Measurements from ENCODE around the gene ZNF331.

ZNF331 gene

GRCh38 chr19:53521373-53522202 lies 16.4 kb upstream of the ZNF331 start:
- DNase-seq = no peak

GRCh38 chr19:53525922-53526321 lies 12.0 kb upstream of the ZNF331 start:
- no peak for DNase-seq

- no peak for DNase-seq
Measured at GRCh38 chr19:53530622-53531021, 7.3 kb upstream of the ZNF331 start.

GRCh38 chr19:53531457-53531856 lies 6.5 kb upstream of the ZNF331 start:
- DNase-seq = no peak

GRCh38 chr19:53532362-53532761 lies 5.6 kb upstream of the ZNF331 start:
- DNase-seq = no peak

- DNase-seq = no peak
Measured at GRCh38 chr19:53536225-53536548, 1.8 kb upstream of the ZNF331 start.

GRCh38 chr19:53537121-53537520 lies 824 bp upstream of the ZNF331 start:
- no peak for DNase-seq

GRCh38 chr19:53538378-53539109 lies 599 bp downstream of the ZNF331 start:
- DNase-seq = no peak

- no peak for DNase-seq
Measured at GRCh38 chr19:53540091-53540490, 2.1 kb downstream of the ZNF331 start.

- DNase-seq = no peak
Measured at GRCh38 chr19:53541971-53542370, 4.0 kb downstream of the ZNF331 start.

- DNase-seq = no peak
Measured at GRCh38 chr19:53545271-53546065, 7.5 kb downstream of the ZNF331 start.

- DNase-seq = no peak
Measured at GRCh38 chr19:53546758-53547513, 9.0 kb downstream of the ZNF331 start.

GRCh38 chr19:53549340-53549739 lies 11.4 kb downstream of the ZNF331 start:
- no peak for DNase-seq

- DNase-seq = no peak
Measured at GRCh38 chr19:53552001-53552721, 14.2 kb downstream of the ZNF331 start.

GRCh38 chr19:53553156-53553555 lies 15.2 kb downstream of the ZNF331 start:
- DNase-seq = no peak

GRCh38 chr19:53553865-53554791 lies 16.2 kb downstream of the ZNF331 start:
- peak; percentile 43 to 54 for DNase-seq

- DNase-seq = no peak
Measured at GRCh38 chr19:53554804-53555203, 16.9 kb downstream of the ZNF331 start.

GRCh38 chr19:53555352-53555751 lies 17.4 kb downstream of the ZNF331 start:
- DNase-seq = no peak

- no peak for DNase-seq
Measured at GRCh38 chr19:53571339-53571738, 33.4 kb downstream of the ZNF331 start.

GRCh38 chr19:53576941-53577653 lies 39.2 kb downstream of the ZNF331 start:
- no peak for DNase-seq
